ENCODE data around the gene ZNF407. TPM values are rescaled to one million over a fixed set of nuclear protein-coding genes. Genes with fewer than 3 reads are reported as not detected.

The ZNF407 gene
- total RNA-seq, 2 experiments from 2014 or later = 23.2 to 24.7 TPM

DNA sequence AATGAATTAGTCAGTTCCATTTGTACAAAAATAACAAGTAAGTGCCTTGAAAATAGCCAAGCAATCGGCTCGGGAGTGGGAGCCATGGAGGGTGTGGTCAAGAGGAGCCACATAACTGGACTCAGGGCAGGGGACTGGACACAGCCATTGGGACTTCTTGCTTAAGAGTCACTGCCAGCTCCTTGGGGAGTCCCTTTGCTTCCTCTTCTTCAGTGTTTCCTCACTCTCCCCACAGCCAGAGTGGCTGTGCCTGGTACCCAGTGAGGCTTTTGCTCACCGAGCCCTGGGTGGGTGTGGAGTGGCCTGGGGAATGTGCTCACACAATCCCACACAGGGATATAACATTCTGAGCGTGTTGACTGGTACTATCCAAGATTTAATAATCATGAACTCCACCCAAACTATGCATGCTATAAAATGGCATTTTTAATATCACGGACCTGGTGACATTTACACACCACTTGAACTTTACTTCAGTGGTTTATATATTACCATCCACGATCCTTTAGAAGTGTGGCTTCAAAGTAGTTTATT lies 516.6 kb downstream of the ZNF407 start:
- Mint-ChIP-seq H3K27ac (no peak overlapping the region), H3K9me3 (no peaks in the 10 kb centered on the region), H3K36me3 (ENCODE audit: low read depth) (no peaks in the 10 kb centered on the region), H3K27me3 (no peaks in the 10 kb centered on the region), H3K4me3 (no peak overlapping the region), H3K4me1 (ENCODE audit: low read depth) (peaks cover 5% of the 10 kb centered on the region)
- Histone ChIP-seq H3K4me3 (ENCODE audit: low read length) (no peak overlapping the region), H3K4me1 (ENCODE audit: insufficient read depth, low read length) (peaks cover 2% of the 10 kb centered on the region), H3K36me3 (ENCODE audit: insufficient read depth, low read length) (no peaks in the 10 kb centered on the region), H3K27me3 (ENCODE audit: control insufficient read depth in 1 of 2, insufficient read depth in 2 of 2, low read length in 2 of 2) (no peaks in the 10 kb centered on the region), H3K9me3 (ENCODE audit: control insufficient read depth in 1 of 2, insufficient read depth in 1 of 2, low read length in 2 of 2) (no peaks in the 10 kb centered on the region), H3K27ac (ENCODE audit: low read depth in 1 of 2, low read length in 2 of 2) (no peak overlapping the region)
- ChIA-PET POLR2A (no interaction called here), CTCF (no interaction called here)
- TF ChIP-seq, protein P1, sequence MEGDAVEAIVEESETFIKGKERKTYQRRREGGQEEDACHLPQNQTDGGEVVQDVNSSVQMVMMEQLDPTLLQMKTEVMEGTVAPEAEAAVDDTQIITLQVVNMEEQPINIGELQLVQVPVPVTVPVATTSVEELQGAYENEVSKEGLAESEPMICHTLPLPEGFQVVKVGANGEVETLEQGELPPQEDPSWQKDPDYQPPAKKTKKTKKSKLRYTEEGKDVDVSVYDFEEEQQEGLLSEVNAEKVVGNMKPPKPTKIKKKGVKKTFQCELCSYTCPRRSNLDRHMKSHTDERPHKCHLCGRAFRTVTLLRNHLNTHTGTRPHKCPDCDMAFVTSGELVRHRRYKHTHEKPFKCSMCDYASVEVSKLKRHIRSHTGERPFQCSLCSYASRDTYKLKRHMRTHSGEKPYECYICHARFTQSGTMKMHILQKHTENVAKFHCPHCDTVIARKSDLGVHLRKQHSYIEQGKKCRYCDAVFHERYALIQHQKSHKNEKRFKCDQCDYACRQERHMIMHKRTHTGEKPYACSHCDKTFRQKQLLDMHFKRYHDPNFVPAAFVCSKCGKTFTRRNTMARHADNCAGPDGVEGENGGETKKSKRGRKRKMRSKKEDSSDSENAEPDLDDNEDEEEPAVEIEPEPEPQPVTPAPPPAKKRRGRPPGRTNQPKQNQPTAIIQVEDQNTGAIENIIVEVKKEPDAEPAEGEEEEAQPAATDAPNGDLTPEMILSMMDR (IDR thresholded peaks at IDR 0.05) = no peak
- ATAC-seq (ENCODE audit: poor library complexity) (no peak), DNase-seq (no peak)
- intact Hi-C loops (cut with DNase I, micrococcal nuclease) = no loop called here

Other genes starting within 250 kb of the ZNF407 start
- not detected for gene DIPK1C, start 140.6 kb upstream of the ZNF407 start, total RNA-seq
- 10 to 100 TPM; 75.5 to 75.7 TPM for gene CNDP2, start 101.5 kb upstream of the ZNF407 start, total RNA-seq
- gene CNDP1, start 63.4 kb upstream of the ZNF407 start, total RNA-seq = under 1 TPM; 0.25 to 0.39 TPM